GM19438 (cell line): ENCODE results near the gene MTA1.

Source experiments
- ATAC-seq: cut with Tn5 transposase; IDR thresholded peaks from one replicate; pipeline ENCODE4 v1.9.1; 2021; ENCODE audit warnings: low read depth; ENCODE audit not compliant: unreplicated experiment

MTA1 gene

GRCh38 chr14:105503935-105504692, 84.5 kb downstream of the MTA1 start:
- no peak for ATAC-seq

- ATAC-seq: no peak
These were observed 85.5 kb downstream of the MTA1 start for GRCh38 chr14:105505101-105505500.

GRCh38 chr14:105507247-105507646, 87.6 kb downstream of the MTA1 start:
- no peak for ATAC-seq

- ATAC-seq: no peak
These were observed 88.4 kb downstream of the MTA1 start for GRCh38 chr14:105508069-105508468.

- no peak for ATAC-seq
These were observed 89.0 kb downstream of the MTA1 start for GRCh38 chr14:105508601-105509000.

- no peak for ATAC-seq
These were observed 97.5 kb downstream of the MTA1 start for GRCh38 chr14:105517096-105517495.

GRCh38 chr14:105519946-105520698, 100.5 kb downstream of the MTA1 start:
- no peak for ATAC-seq
